HG03060 (cell line): ENCODE data around the gene LYL1.

Source experiments
- ATAC-seq: cut with Tn5 transposase; IDR thresholded peaks from one replicate; pipeline ENCODE4 v1.9.1; 2021; ENCODE audit warnings: low read depth, moderate number of reproducible peaks; ENCODE audit not compliant: unreplicated experiment

The LYL1 gene

GRCh38 chr19:13110099-13110610 lies 7.5 kb upstream of the LYL1 start:
- ATAC-seq, result no peak

DNA sequence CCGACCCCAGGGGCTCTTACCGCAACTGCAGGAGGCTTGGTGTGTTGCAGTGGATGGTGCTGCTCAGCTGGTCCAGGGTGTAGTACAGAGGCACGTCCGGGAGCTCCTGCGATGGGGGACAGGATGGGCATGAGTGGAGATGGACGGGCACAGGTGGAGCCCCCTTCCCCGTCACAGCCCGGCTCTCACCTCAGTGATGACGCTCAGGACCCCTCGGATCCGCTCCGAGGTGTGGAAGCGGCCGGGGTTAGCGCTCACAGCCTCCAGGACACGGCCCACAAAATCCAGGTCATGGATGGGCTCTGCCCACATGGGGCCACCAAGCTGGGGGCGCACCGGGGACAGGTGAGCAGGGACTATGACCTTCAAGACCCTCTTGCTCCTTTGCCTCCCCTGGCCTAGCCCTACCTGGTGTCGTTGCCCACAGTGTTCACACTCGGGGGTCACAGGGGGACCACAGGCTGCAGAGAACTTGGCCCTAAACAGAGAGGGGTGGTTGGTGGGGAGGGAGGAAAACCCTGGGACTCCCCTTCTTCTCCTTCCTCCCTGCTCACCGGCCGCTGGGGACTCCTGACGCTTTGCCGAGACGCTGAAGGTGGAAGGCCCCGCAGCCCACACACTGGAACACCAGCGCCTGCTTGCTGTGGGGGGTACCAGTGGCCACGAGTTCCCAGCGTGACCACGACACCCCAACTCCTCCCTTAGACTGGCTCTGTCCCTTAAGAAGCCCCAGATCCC lies 6.9 kb upstream of the LYL1 start:
- ATAC-seq, result no peak

- no peak for ATAC-seq
Measured at GRCh38 chr19:13104848-13105711, 2.4 kb upstream of the LYL1 start.

DNA sequence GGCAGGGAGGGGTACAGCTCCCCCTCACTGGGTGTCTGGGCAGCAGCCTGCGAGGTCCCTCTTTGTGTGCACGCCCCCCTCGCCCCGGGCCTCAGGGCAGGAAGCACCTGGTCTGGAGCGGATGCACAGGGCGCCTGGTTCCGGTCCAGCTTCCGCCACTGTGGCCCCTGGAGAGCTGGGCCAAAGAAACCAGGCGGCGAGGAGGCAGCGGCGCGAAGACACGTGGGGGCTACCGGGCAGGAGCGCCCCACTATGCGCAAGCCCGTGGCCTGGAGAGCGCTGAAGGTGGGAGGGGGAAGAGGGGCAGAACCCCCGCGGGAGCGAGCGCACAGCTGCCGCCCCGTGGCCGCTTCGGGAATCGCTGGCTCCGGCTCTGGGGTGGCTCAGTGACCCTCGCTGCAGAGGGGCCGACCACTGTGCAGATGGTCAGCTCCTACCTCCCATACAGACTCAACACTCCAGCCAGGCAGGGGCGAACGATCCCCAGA lies 1.7 kb upstream of the LYL1 start:
- ATAC-seq, result no peak

DNA sequence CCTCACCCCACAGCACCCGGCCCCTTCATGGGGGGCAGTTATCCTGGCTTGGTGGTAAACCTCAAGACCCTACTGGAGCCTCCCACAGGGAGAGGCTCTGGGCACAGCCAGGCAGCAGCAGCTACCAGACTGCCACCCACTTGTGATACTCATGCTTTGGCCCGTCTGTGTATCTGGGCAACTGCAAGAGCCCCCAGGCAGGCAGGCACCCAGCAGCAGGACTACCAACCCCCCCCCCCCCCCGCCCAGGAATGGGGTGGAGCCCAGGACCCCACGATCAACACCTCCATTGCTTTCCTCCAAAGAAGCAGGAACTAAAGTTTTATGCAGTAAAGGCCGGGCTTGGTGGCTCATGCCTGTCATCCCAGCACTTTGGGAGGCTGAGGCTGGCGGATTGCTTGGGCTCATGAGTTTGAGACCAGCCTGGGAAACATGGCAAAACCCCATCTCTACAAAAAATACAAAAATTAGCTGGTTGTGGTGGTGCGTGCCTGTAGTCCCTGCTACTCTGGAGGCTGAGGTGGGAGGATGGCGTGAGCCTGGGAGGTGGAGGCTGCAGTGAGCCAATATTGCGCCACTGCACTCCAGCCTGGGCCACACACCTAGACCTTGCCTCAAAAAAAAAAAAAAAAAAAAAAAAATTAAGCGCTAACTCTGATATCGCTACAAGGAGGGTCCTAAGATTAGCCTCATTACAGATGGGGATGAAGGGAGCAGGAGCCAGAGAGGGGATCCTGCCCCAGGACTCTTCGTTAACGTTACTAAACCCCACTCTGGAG lies 1.1 kb upstream of the LYL1 start:
- ATAC-seq, result no peak

GRCh38 chr19:13102416-13102665 lies 317 bp downstream of the LYL1 start:
- ATAC-seq, result no peak

- ATAC-seq, result no peak
Measured at GRCh38 chr19:13101590-13102415, 855 bp downstream of the LYL1 start.

DNA sequence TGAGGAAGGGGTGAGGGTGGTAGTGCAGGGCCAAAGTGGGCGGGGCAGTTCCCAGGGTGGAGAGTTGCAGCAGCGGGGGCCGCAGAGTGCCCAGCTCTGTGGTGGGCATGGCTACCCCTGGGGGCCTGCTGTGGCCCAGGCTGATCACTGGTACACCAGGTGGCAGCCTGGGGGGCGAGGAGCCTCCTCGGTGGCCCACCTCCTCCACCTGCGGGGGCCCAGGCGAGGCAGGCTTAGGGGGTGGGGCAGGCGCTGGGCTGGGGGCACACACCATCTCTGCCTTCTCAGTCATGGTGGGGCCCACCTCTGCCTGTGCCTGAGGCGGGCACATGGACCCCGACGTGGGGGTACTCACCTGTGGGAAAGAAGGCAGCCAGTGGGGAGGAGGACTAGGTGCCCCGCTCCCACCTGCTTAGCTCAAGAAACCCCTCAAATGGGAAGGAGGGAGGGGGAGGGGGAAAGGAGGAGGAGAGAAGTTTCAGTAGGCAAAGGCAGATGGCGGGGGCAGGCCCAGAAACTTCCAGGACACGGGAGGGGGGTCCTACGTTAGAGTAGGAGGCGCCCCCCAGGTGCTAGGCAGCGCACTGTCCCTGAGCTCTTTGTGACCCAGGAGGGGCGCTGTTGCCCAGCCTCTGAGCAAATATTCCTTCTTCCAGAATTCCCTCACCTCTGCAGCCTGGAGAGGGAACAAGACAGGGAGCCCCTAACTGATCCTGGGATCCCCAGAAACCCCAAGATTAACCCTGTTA lies 1.6 kb downstream of the LYL1 start:
- no peak for ATAC-seq

DNA sequence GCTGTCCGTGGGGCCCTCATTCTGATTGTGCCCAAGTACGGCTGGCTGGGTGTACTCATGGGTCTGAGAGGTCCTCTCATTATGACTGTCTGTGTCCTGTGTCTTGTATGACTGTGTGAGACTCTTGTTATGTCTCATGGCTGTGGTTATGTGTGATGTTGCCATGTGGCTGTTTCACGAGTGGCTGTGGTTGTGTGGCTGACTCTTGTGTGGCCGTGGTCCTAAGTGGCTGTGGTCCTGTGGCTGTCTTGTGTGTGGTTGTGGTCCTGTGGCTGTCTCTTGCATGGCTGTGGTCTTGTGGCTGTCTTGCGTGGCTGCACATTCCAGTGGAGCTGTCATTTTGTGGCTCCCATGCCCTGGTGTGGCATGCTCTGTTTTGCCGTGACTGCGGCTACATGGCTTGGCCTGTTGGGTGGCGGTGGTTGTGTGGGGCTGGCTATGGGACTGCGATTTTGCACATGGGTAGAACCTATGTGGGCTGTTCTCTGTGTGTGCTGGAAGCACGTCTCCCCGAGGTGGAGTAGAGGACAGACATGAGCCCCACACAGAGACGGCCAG lies 2.5 kb downstream of the LYL1 start:
- no peak for ATAC-seq

GRCh38 chr19:13099073-13099999 lies 3.3 kb downstream of the LYL1 start:
- ATAC-seq, result no peak

DNA sequence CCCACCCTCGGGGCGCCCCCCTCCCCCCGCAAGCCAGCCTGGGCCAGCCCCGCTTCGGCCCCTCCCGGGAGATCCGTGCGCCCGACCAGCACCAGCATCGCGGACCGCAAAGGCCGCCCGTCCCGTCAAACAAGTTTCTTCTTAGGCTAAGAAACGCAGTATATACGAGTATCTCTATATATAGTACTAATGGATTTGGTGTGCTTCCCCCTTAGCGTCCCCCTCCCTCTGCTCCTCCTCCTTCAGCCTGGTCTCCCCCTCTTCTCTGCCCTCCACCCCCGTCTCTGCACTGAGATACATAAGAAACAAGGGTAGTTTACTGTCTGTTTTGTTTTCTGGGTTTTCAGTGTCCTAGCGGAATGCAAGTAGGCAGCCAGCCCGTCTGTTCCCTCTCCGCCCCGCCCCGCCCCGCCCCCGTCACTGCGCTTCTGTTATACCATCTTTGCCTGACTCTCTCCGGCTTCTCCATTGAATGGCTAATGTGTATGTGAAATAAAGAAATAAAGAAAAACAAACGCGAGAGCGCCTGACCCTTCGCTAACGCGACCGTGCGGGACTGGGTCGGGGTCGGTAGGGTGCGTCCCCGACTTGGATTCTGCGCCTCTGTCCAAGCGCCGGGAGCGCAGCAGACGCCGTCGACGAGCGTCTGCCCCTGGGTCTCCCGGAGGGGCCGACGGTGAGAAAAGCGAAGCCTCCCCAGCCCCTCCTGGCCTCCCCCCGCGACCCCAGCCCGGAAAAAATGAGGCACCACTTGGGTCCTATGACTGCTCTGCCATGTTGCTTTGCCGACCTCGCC lies 4.2 kb downstream of the LYL1 start:
- no peak for ATAC-seq

DNA sequence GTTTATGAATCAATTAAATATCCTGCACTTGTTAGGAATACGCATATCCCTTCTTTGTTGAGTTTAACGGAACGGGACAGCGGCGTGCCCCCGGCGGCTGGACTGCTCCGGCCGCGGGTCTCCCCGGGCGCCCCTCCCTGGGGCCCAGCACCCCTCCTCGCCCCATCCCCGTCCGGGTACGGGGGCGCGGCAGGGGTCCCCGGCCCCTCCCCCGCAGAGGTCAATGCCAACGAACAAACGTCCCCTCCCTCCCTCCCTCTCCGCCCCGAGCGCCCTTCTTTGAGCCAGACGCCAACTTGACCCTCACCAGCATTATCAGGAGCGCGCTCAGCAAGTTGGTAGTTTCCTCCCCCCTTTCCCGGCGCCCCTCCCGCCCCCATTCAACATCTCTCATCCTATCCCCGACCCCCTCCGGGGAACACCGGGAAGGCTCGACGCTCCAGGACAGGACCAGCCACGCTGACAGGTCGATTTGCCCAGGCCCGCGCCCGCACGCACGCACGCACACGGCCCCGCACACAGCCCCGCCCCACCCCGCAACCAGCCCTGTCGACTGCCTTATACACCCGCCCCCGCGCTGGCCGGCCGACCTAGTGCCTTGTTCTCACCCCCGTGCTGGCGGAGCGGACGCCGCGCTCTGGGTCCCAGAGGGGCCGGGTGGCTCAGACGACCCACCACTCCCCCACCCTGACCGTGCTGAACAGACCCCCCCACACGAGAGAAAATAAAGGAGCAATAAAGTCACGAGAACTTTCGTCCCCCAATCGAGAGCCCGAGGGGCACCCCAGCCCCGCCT lies 5.0 kb downstream of the LYL1 start:
- ATAC-seq, result no peak

GRCh38 chr19:13097033-13097462 lies 5.6 kb downstream of the LYL1 start:
- no peak for ATAC-seq

GRCh38 chr19:13095934-13096927 lies 6.4 kb downstream of the LYL1 start:
- ATAC-seq, result no peak

DNA sequence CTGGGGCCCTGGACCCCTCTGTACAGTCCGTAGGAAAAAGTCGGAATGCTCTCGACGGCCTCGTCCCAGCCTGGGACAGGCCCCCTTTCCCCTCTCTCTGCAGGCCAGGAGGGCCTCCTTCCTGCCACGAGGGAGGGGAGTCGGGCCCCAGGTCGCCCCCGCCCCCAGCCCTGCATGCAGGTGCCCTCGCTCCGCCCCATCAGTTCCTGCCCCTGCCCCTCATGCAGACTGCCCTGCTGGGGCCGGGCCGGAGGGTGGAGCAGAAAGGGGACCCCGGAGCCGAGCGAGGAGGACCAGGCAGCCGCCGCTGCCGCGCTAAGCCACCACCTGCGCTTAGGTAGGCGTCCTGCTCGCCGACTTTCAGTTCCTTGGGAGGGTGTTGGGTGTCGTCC lies 7.3 kb downstream of the LYL1 start:
- ATAC-seq, result no peak
